A673 (cell line): ENCODE measurements around the gene PDCD4. TPM values are rescaled to one million over a fixed set of nuclear protein-coding genes. Genes with fewer than 3 reads are reported as not detected.

Experiments
- BruUV-seq: library from RNA; stranded (reverse); fragments of 400-500 nt; replicated peaks from 2 replicates; lab custom pipeline; 2021; lab: Mats Ljungman, UMichigan
- CTCF ChIA-PET: fragments of 300-600 bp; sonication (Branson Sonifier 250); formaldehyde crosslinking; loops from one replicate; lab custom pipeline; 2022; ENCODE audit warnings: antibody characterized with exemption; lab: Charles Lee
- POLR2A ChIA-PET: fragments of 300-600 bp; sonication (Branson Sonifier 250); formaldehyde crosslinking; loops from one replicate; lab custom pipeline; 2022; ENCODE audit warnings: antibody characterized with exemption; ENCODE audit not compliant: low non-redundant PET; lab: Charles Lee
- DNase-seq: peaks from one replicate; pipeline ENCODE4 v3.0.0-alpha.2; 2015; ENCODE audit warnings: low spot score
- H3K27ac ChIP-seq: fragments of 200-600 bp; sonication (generic); 2 replicates; pipeline ENCODE4 v1.5.1; 2016; ENCODE audit warnings: mixed run types, low read depth, mild to moderate bottlenecking, mixed read lengths, antibody characterized with exemption, low read length; ENCODE audit not compliant: poor library complexity, severe bottlenecking
- H3K27me3 ChIP-seq: fragments of 200-600 bp; sonication (generic); replicated peaks from 2 replicates; pipeline ENCODE4 v1.6.1; 2017; ENCODE audit warnings: mixed run types, low read depth, mild to moderate bottlenecking, mixed read lengths, antibody characterized with exemption, low read length; ENCODE audit not compliant: insufficient read depth, poor library complexity
- H3K36me3 ChIP-seq: fragments of 200-600 bp; sonication (generic); 2 replicates; pipeline ENCODE4 v1.6.1; 2016; ENCODE audit warnings: mixed run types, mild to moderate bottlenecking, mixed read lengths, antibody characterized with exemption, low read length; ENCODE audit not compliant: insufficient read depth, poor library complexity, severe bottlenecking
- H3K4me1 ChIP-seq: fragments of 200-600 bp; sonication (generic); 2 replicates; pipeline ENCODE4 v1.6.1; 2017; ENCODE audit warnings: mixed run types, mild to moderate bottlenecking, mixed read lengths, antibody characterized with exemption, low read length; ENCODE audit not compliant: insufficient read depth, poor library complexity, severe bottlenecking
- H3K4me3 ChIP-seq: fragments of 200-600 bp; sonication (generic); 2 replicates; pipeline ENCODE4 v1.5.1; 2016; ENCODE audit warnings: low read depth, mixed run types, mild to moderate bottlenecking, mixed read lengths, low read length; ENCODE audit not compliant: poor library complexity, severe bottlenecking
- H3K9me3 ChIP-seq: fragments of 200-600 bp; sonication (generic); 2 replicates; pipeline ENCODE4 v1.6.1; 2016; ENCODE audit warnings: mixed run types, low read depth, mild to moderate bottlenecking, mixed read lengths, antibody characterized with exemption, low read length; ENCODE audit not compliant: poor library complexity, severe bottlenecking
- EZH2 ChIP-seq: fragments of 200-600 bp; sonication (generic); IDR thresholded peaks from 2 replicates; pipeline ENCODE4 v1.6.1; 2017; ENCODE audit warnings: borderline replicate concordance, low read depth, mild to moderate bottlenecking, mixed read lengths, antibody characterized with exemption, low read length; ENCODE audit not compliant: poor library complexity, severe bottlenecking
- intact Hi-C: fragments of 100-400 bp; cut with micrococcal nuclease; formaldehyde crosslinking; loops from one replicate; pipeline ENCODE4 v1.10.0; 2022; ENCODE audit not compliant: unreplicated experiment
- total RNA-seq: library from RNA; stranded (reverse); gene quantifications from 2 replicates; pipeline ENCODE4 v1.2.3, GENCODE V29; 2021
- TF ChIP-seq, protein P1 (sequence below): fragments of 300-800, 200-600 bp; sonication (generic); conservative IDR thresholded peaks from 2 replicates; pipeline ENCODE4 v1.5.1; 2017; ENCODE audit warnings: low read depth, mild to moderate bottlenecking, antibody characterized with exemption, low read length, moderate library complexity, mixed read lengths

The PDCD4 gene
- total RNA-seq, 1 experiment from 2014 or later = 17.3 TPM

DNA sequence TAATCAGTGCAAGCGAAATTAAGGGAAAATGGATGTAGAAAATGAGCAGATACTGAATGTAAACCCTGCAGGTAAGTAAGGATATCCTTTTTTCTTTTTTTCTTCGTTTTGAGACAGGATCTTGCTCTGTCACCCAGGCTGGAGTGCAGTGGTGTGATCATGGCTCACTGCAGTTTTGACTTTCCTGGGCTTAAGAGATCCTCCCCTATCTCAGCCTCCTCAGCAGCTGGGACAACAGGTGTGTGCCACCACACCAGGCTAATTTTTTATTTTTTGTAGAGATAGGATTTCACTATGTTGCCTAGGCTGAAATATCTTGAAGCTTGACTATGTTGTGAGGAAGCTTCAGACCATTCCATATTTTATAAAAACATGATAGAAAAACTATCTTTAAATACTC is 4.3 kb downstream of the PDCD4 start:
- Histone ChIP-seq H3K27me3 (no peaks in the 10 kb centered on the region), H3K4me1 (peaks cover 3% of the 10 kb centered on the region), H3K27ac (no peak overlapping the region), H3K4me3 (no peak overlapping the region), H3K36me3 (no peaks in the 10 kb centered on the region), H3K9me3 (no peaks in the 10 kb centered on the region)
- intact Hi-C loops = no loop called here
- BruUV-seq = no TSS peak
- POLR2A ChIA-PET = no interaction called here
- CTCF ChIA-PET = no interaction called here
- no peak for DNase-seq
- no peak for TF ChIP-seq EZH2
- TF ChIP-seq, protein P1, sequence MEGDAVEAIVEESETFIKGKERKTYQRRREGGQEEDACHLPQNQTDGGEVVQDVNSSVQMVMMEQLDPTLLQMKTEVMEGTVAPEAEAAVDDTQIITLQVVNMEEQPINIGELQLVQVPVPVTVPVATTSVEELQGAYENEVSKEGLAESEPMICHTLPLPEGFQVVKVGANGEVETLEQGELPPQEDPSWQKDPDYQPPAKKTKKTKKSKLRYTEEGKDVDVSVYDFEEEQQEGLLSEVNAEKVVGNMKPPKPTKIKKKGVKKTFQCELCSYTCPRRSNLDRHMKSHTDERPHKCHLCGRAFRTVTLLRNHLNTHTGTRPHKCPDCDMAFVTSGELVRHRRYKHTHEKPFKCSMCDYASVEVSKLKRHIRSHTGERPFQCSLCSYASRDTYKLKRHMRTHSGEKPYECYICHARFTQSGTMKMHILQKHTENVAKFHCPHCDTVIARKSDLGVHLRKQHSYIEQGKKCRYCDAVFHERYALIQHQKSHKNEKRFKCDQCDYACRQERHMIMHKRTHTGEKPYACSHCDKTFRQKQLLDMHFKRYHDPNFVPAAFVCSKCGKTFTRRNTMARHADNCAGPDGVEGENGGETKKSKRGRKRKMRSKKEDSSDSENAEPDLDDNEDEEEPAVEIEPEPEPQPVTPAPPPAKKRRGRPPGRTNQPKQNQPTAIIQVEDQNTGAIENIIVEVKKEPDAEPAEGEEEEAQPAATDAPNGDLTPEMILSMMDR = no peak

DNA sequence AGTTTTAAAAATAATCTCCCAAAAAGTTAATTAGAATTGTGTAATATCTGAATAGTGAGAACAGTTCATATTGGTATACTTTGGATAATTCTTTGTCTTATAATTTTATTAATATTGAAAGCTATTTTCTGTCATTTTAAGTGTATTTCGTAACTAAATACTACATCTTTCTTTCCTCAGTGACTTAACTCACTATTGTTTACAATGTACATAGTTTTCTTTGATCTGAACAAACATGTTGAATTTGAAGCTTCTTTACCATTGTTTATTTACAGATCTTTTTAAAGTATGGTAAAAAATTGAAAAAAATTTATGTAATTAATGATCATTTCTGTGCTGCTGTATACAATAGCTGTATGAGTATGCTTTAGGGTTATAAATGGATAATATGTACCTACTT is 5.1 kb downstream of the PDCD4 start:
- Histone ChIP-seq H3K4me1 (peaks cover 3% of the 10 kb centered on the region), H3K27me3 (no peaks in the 10 kb centered on the region), H3K36me3 (no peaks in the 10 kb centered on the region), H3K27ac (no peak overlapping the region), H3K9me3 (no peaks in the 10 kb centered on the region), H3K4me3 (no peak overlapping the region)
- DNase-seq = no peak
- POLR2A ChIA-PET = no interaction called here
- TF ChIP-seq EZH2 = no peak
- TF ChIP-seq, protein P1 = no peak
- CTCF ChIA-PET = no interaction called here
- no TSS peak for BruUV-seq
- intact Hi-C loops = no loop called here

DNA sequence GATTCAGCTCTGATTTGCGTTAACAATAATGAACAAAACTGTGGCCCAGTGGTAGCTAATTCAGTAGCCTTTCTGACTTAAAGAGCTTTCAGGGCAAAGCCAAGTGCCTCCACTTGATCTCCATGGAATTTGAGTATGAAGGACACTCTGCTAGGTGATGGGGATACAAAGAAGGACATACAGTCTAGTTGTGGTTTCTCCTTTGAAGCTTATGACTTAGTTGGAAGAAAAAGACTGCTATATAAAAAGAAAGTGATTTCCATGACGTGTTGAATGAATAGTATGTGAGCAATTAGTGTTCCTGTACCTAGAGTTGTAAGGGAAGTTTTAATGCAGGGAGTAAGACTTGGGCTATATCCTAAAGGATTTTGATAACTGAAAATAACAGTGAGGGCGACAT is 8.3 kb downstream of the PDCD4 start:
- H3K4me1 ChIP-seq = no peaks in the 10 kb centered on the region
- H3K27me3 ChIP-seq = no peaks in the 10 kb centered on the region
- POLR2A ChIA-PET = interaction anchor here (0.5 kb wide), 1 partner anchor 822 kb away, joined by 3 read pairs; no protein-coding TSS in a partner anchor
- DNase-seq = no peak
- TF ChIP-seq, protein P1 = no peak
- TF ChIP-seq EZH2 = no peak
- BruUV-seq = no TSS peak
- no peak overlapping the region for H3K27ac ChIP-seq
- intact Hi-C loops = no loop called here
- H3K36me3 ChIP-seq = peaks cover 4% of the 10 kb centered on the region
- CTCF ChIA-PET = no interaction called here
- H3K4me3 ChIP-seq = no peak overlapping the region
- H3K9me3 ChIP-seq = no peaks in the 10 kb centered on the region
